KG1 (cell line): ENCODE results near the gene GM2A.
"Not testable (repeated sequence)": the region's sequence is repeated elsewhere in the genome, so short reads cannot be mapped to it uniquely, and the experiment has no call there.

Experiments
- DNase-seq: peaks from one replicate; lab custom pipeline; 2025; lab: John Stamatoyannopoulos, UW

GM2A gene

GRCh38 chr5:151228986-151229385 is 24.0 kb upstream of the GM2A start:
- no peak for DNase-seq

- no peak for DNase-seq
Measured at GRCh38 chr5:151230048-151230680, 22.8 kb upstream of the GM2A start.

- DNase-seq = no peak
Measured at GRCh38 chr5:151231359-151231758, 21.6 kb upstream of the GM2A start.

GRCh38 chr5:151233616-151234085 is 19.3 kb upstream of the GM2A start:
- no peak for DNase-seq

GRCh38 chr5:151234476-151235238 is 18.3 kb upstream of the GM2A start:
- DNase-seq = no peak

GRCh38 chr5:151235239-151235571 is 17.8 kb upstream of the GM2A start:
- DNase-seq = not testable (repeated sequence)

- no peak for DNase-seq
Measured at GRCh38 chr5:151236888-151237287, 16.1 kb upstream of the GM2A start.

GRCh38 chr5:151237685-151238084 is 15.3 kb upstream of the GM2A start:
- no peak for DNase-seq

GRCh38 chr5:151238303-151238741 is 14.7 kb upstream of the GM2A start:
- no peak for DNase-seq

GRCh38 chr5:151239237-151239861 is 13.6 kb upstream of the GM2A start:
- DNase-seq = no peak

- DNase-seq = not testable (repeated sequence)
Measured at GRCh38 chr5:151240268-151240835, 12.6 kb upstream of the GM2A start.

- DNase-seq = no peak
Measured at GRCh38 chr5:151240924-151241635, 11.9 kb upstream of the GM2A start.

- DNase-seq = no peak
Measured at GRCh38 chr5:151243127-151243526, 9.9 kb upstream of the GM2A start.

- no peak for DNase-seq
Measured at GRCh38 chr5:151243564-151243963, 9.4 kb upstream of the GM2A start.

GRCh38 chr5:151244206-151244605 is 8.8 kb upstream of the GM2A start:
- DNase-seq = no peak

GRCh38 chr5:151245680-151246219 is 7.2 kb upstream of the GM2A start:
- no peak for DNase-seq

- no peak for DNase-seq
Measured at GRCh38 chr5:151248651-151249050, 4.3 kb upstream of the GM2A start.

- no peak for DNase-seq
Measured at GRCh38 chr5:151249281-151249680, 3.7 kb upstream of the GM2A start.

GRCh38 chr5:151250346-151251000 is 2.5 kb upstream of the GM2A start:
- no peak for DNase-seq

GRCh38 chr5:151251001-151251551 is 1.9 kb upstream of the GM2A start:
- DNase-seq = no peak

GRCh38 chr5:151251621-151252020 is 1.4 kb upstream of the GM2A start:
- DNase-seq = no peak
